ENCODE data around the gene TMUB2. TPM values are rescaled to one million over a fixed set of nuclear protein-coding genes. Genes with fewer than 3 reads are reported as not detected.

TMUB2 gene
- total and polyA plus RNA-seq, 9 of the 15 experiments (the other 6 are each of a cell fraction or from before 2014, with no cell fraction given) = 4.1 to 29.8 (median 16.3) TPM

- TF ChIP-seq, protein P1, sequence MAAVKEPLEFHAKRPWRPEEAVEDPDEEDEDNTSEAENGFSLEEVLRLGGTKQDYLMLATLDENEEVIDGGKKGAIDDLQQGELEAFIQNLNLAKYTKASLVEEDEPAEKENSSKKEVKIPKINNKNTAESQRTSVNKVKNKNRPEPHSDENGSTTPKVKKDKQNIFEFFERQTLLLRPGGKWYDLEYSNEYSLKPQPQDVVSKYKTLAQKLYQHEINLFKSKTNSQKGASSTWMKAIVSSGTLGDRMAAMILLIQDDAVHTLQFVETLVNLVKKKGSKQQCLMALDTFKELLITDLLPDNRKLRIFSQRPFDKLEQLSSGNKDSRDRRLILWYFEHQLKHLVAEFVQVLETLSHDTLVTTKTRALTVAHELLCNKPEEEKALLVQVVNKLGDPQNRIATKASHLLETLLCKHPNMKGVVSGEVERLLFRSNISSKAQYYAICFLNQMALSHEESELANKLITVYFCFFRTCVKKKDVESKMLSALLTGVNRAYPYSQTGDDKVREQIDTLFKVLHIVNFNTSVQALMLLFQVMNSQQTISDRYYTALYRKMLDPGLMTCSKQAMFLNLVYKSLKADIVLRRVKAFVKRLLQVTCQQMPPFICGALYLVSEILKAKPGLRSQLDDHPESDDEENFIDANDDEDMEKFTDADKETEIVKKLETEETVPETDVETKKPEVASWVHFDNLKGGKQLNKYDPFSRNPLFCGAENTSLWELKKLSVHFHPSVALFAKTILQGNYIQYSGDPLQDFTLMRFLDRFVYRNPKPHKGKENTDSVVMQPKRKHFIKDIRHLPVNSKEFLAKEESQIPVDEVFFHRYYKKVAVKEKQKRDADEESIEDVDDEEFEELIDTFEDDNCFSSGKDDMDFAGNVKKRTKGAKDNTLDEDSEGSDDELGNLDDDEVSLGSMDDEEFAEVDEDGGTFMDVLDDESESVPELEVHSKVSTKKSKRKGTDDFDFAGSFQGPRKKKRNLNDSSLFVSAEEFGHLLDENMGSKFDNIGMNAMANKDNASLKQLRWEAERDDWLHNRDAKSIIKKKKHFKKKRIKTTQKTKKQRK (IDR thresholded peaks at IDR 0.05; ENCODE audit: borderline replicate concordance, low read depth, low read length) = 0 out of 2 replicates have a peak, but pooled peaks have one; percentile 39
- TF ChIP-seq, protein P2, sequence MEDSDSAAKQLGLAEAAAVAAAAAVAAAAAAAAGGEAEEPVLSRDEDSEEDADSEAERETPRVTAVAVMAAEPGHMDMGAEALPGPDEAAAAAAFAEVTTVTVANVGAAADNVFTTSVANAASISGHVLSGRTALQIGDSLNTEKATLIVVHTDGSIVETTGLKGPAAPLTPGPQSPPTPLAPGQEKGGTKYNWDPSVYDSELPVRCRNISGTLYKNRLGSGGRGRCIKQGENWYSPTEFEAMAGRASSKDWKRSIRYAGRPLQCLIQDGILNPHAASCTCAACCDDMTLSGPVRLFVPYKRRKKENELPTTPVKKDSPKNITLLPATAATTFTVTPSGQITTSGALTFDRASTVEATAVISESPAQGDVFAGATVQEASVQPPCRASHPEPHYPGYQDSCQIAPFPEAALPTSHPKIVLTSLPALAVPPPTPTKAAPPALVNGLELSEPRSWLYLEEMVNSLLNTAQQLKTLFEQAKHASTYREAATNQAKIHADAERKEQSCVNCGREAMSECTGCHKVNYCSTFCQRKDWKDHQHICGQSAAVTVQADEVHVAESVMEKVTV (CRISPR knock-in tag; IDR thresholded peaks at IDR 0.05) = no peak
- TF ChIP-seq IRF2 (CRISPR knock-in tag; IDR thresholded peaks at IDR 0.05) = no peak
- TF ChIP-seq REST (IDR thresholded peaks at IDR 0.05; ENCODE audit: borderline replicate concordance) = peak; percentile 52; the same call in 1 of the 2 replicates
- no peak for TF ChIP-seq REST (CRISPR knock-in tag; IDR thresholded peaks at IDR 0.05; ENCODE audit: low read depth)
- no peak for TF ChIP-seq MAFG (tag; conservative IDR thresholded peaks at IDR 0.05)
- peak; percentile 80; the same call in 1 of the 2 replicates for TF ChIP-seq PHF8 (IDR thresholded peaks at IDR 0.05; ENCODE audit: borderline replicate concordance, low read length)
- TF ChIP-seq, protein P3, sequence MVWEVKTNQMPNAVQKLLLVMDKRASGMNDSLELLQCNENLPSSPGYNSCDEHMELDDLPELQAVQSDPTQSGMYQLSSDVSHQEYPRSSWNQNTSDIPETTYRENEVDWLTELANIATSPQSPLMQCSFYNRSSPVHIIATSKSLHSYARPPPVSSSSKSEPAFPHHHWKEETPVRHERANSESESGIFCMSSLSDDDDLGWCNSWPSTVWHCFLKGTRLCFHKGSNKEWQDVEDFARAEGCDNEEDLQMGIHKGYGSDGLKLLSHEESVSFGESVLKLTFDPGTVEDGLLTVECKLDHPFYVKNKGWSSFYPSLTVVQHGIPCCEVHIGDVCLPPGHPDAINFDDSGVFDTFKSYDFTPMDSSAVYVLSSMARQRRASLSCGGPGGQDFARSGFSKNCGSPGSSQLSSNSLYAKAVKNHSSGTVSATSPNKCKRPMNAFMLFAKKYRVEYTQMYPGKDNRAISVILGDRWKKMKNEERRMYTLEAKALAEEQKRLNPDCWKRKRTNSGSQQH (CRISPR knock-in tag; IDR thresholded peaks at IDR 0.05) = no peak
- TF ChIP-seq KDM5B (IDR thresholded peaks at IDR 0.05; ENCODE audit: insufficient replicate concordance, low read depth, low read length) = peak; percentile 71
- no peak for TF ChIP-seq ADNP (tag; IDR thresholded peaks at IDR 0.05)
Measured at GRCh38 chr17:44186307-44187130, at the start of gene TMUB2 (continued).

Data from K562 (cell line).